Kidney epithelial cell (primary cell): ENCODE measurements around the gene ABCB8. TPM values are rescaled to one million over a fixed set of nuclear protein-coding genes. Genes with fewer than 3 reads are reported as not detected.
A peak's percentile ranks its signal among the peaks of the same experiment; 100 is the strongest.

ENCODE experiments used
- DNase-seq: peaks from one replicate; pipeline ENCODE4 v3.0.0-alpha.2; 2010; ENCODE audit warnings: low read depth
- H3K27me3 ChIP-seq: 2 replicates; pipeline ENCODE4 v1.6.0; 2011; ENCODE audit warnings: low read length; ENCODE audit not compliant: control insufficient read depth, insufficient read depth
- H3K36me3 ChIP-seq: 2 replicates; pipeline ENCODE4 v1.5.1; 2011; ENCODE audit warnings: low read length; ENCODE audit not compliant: control insufficient read depth, insufficient read depth
- H3K4me3 ChIP-seq: 2 replicates; pipeline ENCODE4 v1.5.1; 2011; ENCODE audit warnings: low read depth, mild to moderate bottlenecking, control low read depth, low read length
- total RNA-seq: library from RNA; depleted of rRNA; stranded (reverse); fragments of >200 nt; gene quantifications from 2 replicates; pipeline ENCODE4 v1.2.3, GENCODE V29; 2015
- TF ChIP-seq, protein P1 (sequence below): IDR thresholded peaks from 2 replicates; pipeline ENCODE4 v1.5.1; 2011; ENCODE audit warnings: mild to moderate bottlenecking, moderate library complexity, low read length, control low read depth, inconsistent platforms; ENCODE audit not compliant: insufficient read depth, poor library complexity, severe bottlenecking

ABCB8 gene
- total RNA-seq, 1 donor from 2014 or later: 37.1 TPM

GRCh38 chr7:151075662-151075971 is 47.4 kb downstream of the ABCB8 start:
- TF ChIP-seq, protein P1, sequence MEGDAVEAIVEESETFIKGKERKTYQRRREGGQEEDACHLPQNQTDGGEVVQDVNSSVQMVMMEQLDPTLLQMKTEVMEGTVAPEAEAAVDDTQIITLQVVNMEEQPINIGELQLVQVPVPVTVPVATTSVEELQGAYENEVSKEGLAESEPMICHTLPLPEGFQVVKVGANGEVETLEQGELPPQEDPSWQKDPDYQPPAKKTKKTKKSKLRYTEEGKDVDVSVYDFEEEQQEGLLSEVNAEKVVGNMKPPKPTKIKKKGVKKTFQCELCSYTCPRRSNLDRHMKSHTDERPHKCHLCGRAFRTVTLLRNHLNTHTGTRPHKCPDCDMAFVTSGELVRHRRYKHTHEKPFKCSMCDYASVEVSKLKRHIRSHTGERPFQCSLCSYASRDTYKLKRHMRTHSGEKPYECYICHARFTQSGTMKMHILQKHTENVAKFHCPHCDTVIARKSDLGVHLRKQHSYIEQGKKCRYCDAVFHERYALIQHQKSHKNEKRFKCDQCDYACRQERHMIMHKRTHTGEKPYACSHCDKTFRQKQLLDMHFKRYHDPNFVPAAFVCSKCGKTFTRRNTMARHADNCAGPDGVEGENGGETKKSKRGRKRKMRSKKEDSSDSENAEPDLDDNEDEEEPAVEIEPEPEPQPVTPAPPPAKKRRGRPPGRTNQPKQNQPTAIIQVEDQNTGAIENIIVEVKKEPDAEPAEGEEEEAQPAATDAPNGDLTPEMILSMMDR: no peak
- H3K4me3 ChIP-seq: no peak overlapping the region
- peaks cover 2% of the 10 kb centered on the region for H3K36me3 ChIP-seq
- H3K27me3 ChIP-seq: no peaks in the 10 kb centered on the region
- DNase-seq: no peak

DNA sequence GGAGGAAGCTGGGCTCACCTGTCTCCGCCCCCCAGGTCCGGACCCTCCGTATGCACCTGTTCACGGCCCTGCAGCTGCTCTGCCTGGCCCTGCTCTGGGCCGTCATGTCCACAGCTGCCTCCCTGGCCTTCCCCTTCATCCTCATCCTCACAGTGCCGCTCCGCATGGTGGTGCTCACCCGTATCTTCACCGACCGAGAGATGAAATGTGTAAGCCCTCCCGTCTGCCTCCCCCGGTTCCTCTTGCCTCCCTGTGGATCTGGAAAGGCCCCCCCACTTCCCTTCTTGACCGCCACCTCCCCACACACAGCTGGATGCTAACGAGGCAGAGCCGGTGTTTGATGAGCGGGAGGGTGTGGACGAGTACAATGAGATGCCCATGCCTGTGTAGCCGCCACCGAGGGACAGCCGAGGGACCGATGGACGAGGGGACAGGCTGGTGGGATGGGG is 47.8 kb downstream of the ABCB8 start:
- TF ChIP-seq, protein P1: no peak
- H3K27me3 ChIP-seq: no peaks in the 10 kb centered on the region
- no peak overlapping the region for H3K4me3 ChIP-seq
- H3K36me3 ChIP-seq: peaks cover 2% of the 10 kb centered on the region
- DNase-seq: no peak

GRCh38 chr7:151076863-151077704 is 48.8 kb downstream of the ABCB8 start:
- H3K4me3 ChIP-seq: no peak overlapping the region
- TF ChIP-seq, protein P1: peak; percentile 51
- no peak for DNase-seq
- peaks cover 2% of the 10 kb centered on the region for H3K36me3 ChIP-seq
- no peaks in the 10 kb centered on the region for H3K27me3 ChIP-seq

DNA sequence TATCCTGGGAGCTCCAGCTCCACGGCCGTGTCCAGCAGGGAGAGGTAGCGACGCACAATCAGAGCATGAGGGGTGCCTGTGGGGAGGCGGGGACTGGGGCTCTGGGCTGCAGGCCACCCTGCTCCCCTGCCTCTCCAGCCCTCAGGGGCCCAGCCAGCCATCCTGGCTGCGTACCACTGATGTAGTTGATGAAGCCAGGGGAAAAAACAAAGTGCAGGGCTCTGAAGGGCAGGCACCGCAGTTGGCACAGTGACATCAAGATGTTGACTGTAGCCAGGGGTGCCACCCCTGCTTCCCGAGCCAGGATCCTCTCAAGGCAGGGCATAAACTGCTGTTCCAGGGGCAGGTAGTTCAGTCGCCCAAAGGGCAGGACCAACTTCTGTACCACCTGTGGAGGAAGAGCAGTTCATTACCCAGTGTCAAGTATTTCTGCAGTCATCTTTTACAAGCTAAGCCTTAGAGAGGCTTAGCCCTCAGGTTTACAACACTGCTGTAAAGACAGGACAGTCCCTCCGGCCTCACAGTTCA is 49.5 kb downstream of the ABCB8 start:
- DNase-seq: no peak
- TF ChIP-seq, protein P1: no peak
- Histone ChIP-seq H3K4me3 (no peak overlapping the region), H3K36me3 (peaks cover 2% of the 10 kb centered on the region), H3K27me3 (no peaks in the 10 kb centered on the region)

DNA sequence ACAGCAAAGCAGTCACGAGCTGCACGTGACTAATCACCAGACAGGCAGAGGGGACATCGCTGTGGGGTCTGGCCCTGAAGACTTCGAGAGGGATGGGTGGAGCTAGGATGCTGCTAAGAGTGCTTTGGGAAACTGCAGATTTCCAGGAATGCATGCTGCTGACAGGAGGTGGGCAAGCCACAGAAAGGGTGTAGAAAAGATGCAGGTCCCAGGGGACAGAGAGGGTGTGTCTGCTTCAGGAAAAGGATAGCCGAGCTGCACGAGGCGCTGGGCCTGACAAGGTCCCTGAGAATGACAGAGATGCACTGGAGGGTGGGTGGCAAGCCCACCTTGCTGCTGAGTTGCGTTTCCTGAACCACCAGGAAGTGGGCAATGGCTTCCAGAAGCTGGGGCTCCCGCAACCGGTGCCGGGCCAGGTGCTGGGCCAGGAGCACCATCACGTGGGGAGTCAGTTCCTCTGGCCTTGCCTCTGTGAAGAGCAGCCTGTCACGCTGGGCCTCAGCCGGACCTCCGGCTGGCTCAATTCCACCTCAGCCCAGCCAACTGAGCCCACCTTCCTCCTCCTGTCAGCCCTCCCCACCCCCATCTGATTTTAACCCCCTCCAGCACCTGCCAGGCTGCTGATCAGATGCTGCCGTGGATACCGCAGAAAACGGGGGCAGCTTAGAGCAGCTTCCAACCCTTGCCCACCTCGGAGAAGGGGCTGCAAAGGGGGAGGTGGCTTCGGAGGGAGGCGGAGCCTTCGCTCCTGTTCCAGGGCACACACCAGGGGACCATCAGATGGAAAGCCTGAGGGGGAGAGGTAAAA is 50.2 kb downstream of the ABCB8 start:
- TF ChIP-seq, protein P1: no peak
- peaks cover 2% of the 10 kb centered on the region for H3K36me3 ChIP-seq

More for the DNA sequence above, 50.2 kb downstream of the ABCB8 start:
- no peaks in the 10 kb centered on the region for H3K27me3 ChIP-seq
- no peak overlapping the region for H3K4me3 ChIP-seq
- DNase-seq: no peak
